ENCODE data around the gene ACOX2. TPM values are rescaled to one million over a fixed set of nuclear protein-coding genes. Genes with fewer than 3 reads are reported as not detected.

The ACOX2 gene
- total RNA-seq, 2 experiments from 2014 or later = not detected

DNA sequence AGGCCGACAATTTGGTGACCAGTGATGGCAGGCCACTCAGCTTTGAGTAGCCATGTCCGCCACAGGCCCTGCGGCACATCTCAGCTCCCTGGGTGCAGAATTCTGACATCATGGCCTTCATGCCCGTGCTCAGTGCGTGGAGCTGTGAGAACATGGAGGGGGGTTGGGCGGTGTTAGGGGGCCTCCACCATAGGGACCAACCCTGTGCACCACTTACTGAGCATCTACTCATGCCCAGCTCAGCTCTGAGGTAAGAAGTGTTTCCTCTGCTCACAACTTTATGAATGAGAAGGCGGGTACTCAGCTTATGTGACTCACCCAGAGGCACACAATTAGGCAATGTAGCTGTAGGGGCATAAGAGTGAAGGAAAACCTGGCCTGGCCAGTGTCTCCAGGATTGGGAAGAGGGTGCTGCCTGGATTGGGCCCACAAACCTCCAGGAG is 10.5 kb downstream of the ACOX2 start:
- no TSS peak for BruUV-seq (replicated peaks)
- Histone ChIP-seq H3K79me2 (ENCODE audit: insufficient read depth, low read depth, low read length) (no peaks in the 10 kb centered on the region), H4K20me1 (ENCODE audit: insufficient read depth, low read length) (no peaks in the 10 kb centered on the region), H3K4me1 (ENCODE audit: insufficient read depth, low read length, poor library complexity, severe bottlenecking) (peaks cover 4% of the 10 kb centered on the region), H2AFZ (ENCODE audit: low read length) (no peak overlapping the region), H3K4me2 (ENCODE audit: low read length) (no peak overlapping the region), H3K9me2 (ENCODE audit: insufficient read depth, low read length) (no peaks in the 10 kb centered on the region), H3K9me3 (ENCODE audit: low read length) (no peaks in the 10 kb centered on the region), H3K27ac (ENCODE audit: low read depth, low read length, poor library complexity, severe bottlenecking) (no peak overlapping the region), H3K36me3 (ENCODE audit: insufficient read depth, low read length) (no peaks in the 10 kb centered on the region), H3K4me3 (ENCODE audit: low read depth, low read length, poor library complexity, severe bottlenecking) (no peak overlapping the region)
- no peak for TF ChIP-seq EZH2phosphoT487 (IDR thresholded peaks at IDR 0.05; ENCODE audit: borderline replicate concordance, low read depth, low read length)
- TF ChIP-seq, protein P1, sequence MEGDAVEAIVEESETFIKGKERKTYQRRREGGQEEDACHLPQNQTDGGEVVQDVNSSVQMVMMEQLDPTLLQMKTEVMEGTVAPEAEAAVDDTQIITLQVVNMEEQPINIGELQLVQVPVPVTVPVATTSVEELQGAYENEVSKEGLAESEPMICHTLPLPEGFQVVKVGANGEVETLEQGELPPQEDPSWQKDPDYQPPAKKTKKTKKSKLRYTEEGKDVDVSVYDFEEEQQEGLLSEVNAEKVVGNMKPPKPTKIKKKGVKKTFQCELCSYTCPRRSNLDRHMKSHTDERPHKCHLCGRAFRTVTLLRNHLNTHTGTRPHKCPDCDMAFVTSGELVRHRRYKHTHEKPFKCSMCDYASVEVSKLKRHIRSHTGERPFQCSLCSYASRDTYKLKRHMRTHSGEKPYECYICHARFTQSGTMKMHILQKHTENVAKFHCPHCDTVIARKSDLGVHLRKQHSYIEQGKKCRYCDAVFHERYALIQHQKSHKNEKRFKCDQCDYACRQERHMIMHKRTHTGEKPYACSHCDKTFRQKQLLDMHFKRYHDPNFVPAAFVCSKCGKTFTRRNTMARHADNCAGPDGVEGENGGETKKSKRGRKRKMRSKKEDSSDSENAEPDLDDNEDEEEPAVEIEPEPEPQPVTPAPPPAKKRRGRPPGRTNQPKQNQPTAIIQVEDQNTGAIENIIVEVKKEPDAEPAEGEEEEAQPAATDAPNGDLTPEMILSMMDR (conservative IDR thresholded peaks at IDR 0.05; ENCODE audit: low read length) = no peak
- intact Hi-C loops (cut with micrococcal nuclease; ENCODE audit: unreplicated experiment) = no loop called here
- no peak for DNase-seq (ENCODE audit: low spot score)
- ChIA-PET POLR2A (no interaction called here), CTCF (ENCODE audit: unreplicated experiment) (no interaction called here)

DNA sequence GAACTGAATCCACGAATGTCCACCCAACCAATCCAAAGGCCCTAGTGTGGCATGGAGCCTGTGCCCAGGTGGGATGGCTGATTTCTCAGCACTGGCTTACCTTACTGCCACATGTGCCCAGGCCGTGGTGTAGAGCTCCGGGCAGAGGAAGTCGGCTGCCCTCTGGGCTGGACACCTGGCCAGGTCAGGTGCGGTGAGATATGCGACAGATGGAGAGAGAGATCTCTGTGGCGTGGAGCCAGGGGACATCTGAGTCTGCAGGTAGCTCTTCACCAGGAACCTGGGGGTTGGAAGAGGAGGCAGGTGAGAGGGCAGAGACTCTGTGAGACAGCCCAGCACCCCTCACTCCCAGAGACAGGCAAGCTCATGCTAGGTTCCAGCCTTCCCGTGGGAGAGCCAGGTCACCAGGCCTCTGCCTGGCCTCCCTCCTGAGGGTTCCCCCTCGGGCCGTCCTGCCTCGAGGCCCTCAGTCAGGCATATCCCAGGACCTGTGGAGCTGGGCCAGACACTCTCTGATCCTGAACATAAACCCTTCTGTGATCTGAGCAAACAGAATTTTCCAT is 12.6 kb downstream of the ACOX2 start:
- Histone ChIP-seq H3K27ac (ENCODE audit: low read depth, low read length, poor library complexity, severe bottlenecking) (no peak overlapping the region), H3K9me2 (ENCODE audit: insufficient read depth, low read length) (no peaks in the 10 kb centered on the region), H3K4me2 (ENCODE audit: low read length) (no peak overlapping the region), H3K9me3 (ENCODE audit: low read length) (no peaks in the 10 kb centered on the region), H3K4me1 (ENCODE audit: insufficient read depth, low read length, poor library complexity, severe bottlenecking) (no peaks in the 10 kb centered on the region), H3K4me3 (ENCODE audit: low read depth, low read length, poor library complexity, severe bottlenecking) (no peak overlapping the region), H2AFZ (ENCODE audit: low read length) (no peak overlapping the region), H4K20me1 (ENCODE audit: insufficient read depth, low read length) (no peaks in the 10 kb centered on the region), H3K36me3 (ENCODE audit: insufficient read depth, low read length) (no peaks in the 10 kb centered on the region), H3K79me2 (ENCODE audit: insufficient read depth, low read depth, low read length) (no peaks in the 10 kb centered on the region)
- no TSS peak for BruUV-seq (replicated peaks)
- no peak for TF ChIP-seq EZH2phosphoT487 (IDR thresholded peaks at IDR 0.05; ENCODE audit: borderline replicate concordance, low read depth, low read length)
- TF ChIP-seq, protein P1 (conservative IDR thresholded peaks at IDR 0.05; ENCODE audit: low read length) = no peak
- no peak for DNase-seq (ENCODE audit: low spot score)
- ChIA-PET POLR2A (interaction anchor here (0.9 kb wide), 1 partner anchor 10 kb away, joined by 3 read pairs; no protein-coding TSS in a partner anchor), CTCF (ENCODE audit: unreplicated experiment) (no interaction called here)
- intact Hi-C loops (cut with micrococcal nuclease; ENCODE audit: unreplicated experiment) = no loop called here

DNA sequence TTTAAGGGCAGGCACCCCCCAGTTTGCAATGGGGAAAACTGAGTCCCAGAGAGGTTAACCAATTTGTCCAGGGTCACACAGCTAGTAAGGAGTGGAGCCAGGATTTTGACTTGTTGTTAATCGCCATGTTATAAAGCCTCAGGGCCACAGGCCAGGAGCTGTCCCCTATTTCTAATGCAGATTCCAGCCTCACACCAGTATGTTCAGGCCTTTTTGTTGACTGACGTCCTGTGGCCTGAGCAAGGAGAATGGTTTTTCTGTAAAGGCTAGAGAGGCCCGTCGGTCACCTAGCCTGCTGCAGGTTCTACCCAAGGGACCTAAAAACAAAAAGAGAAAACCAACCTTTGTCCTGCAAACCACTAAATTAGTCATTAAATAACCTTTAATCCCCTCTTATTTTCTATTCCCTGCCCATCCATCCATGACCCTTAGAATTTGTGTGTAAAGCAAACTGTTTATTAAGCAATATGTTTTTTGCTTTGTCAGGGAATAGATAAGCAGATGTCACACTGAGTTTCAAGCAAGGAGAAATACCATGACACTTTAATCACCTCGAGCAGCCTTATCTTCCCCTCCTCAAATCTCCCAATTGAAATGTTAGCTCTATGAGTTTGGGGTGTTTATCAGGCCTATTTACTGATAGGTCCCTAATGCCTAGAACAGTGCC is 14.1 kb downstream of the ACOX2 start:
- Histone ChIP-seq H3K9me2 (ENCODE audit: insufficient read depth, low read length) (no peaks in the 10 kb centered on the region), H3K27ac (ENCODE audit: low read depth, low read length, poor library complexity, severe bottlenecking) (no peak overlapping the region), H3K4me1 (ENCODE audit: insufficient read depth, low read length, poor library complexity, severe bottlenecking) (no peaks in the 10 kb centered on the region), H3K4me3 (ENCODE audit: low read depth, low read length, poor library complexity, severe bottlenecking) (no peak overlapping the region), H3K79me2 (ENCODE audit: insufficient read depth, low read depth, low read length) (no peaks in the 10 kb centered on the region), H3K9me3 (ENCODE audit: low read length) (no peaks in the 10 kb centered on the region), H3K4me2 (ENCODE audit: low read length) (no peak overlapping the region), H3K36me3 (ENCODE audit: insufficient read depth, low read length) (no peaks in the 10 kb centered on the region), H2AFZ (ENCODE audit: low read length) (no peak overlapping the region), H4K20me1 (ENCODE audit: insufficient read depth, low read length) (no peaks in the 10 kb centered on the region)
- DNase-seq (ENCODE audit: low spot score) = no peak
- BruUV-seq (replicated peaks) = no TSS peak
- TF ChIP-seq, protein P1 (conservative IDR thresholded peaks at IDR 0.05; ENCODE audit: low read length) = no peak
- TF ChIP-seq EZH2phosphoT487 (IDR thresholded peaks at IDR 0.05; ENCODE audit: borderline replicate concordance, low read depth, low read length) = no peak
- ChIA-PET POLR2A (no interaction called here), CTCF (ENCODE audit: unreplicated experiment) (no interaction called here)
- intact Hi-C loops (cut with micrococcal nuclease; ENCODE audit: unreplicated experiment) = no loop called here
